ENCODE data around the gene DEPDC4.

- TF ChIP-seq CTCF (conservative IDR thresholded peaks at IDR 0.05; ENCODE audit: low read depth, low read length): no peak
- no peak for TF ChIP-seq EZH2 (IDR thresholded peaks at IDR 0.05; ENCODE audit: borderline replicate concordance, low read depth, low read length, poor library complexity, severe bottlenecking)
Measured at GRCh38 chr12:100214518-100214917, 52.4 kb downstream of the DEPDC4 start.

All from A673 (cell line).